ENCODE results near the gene ASIC2. TPM values are rescaled to one million over a fixed set of nuclear protein-coding genes. Genes with fewer than 3 reads are reported as not detected.

Gene ASIC2
- total RNA-seq, 1 experiment from 2014 or later, result not detected

DNA sequence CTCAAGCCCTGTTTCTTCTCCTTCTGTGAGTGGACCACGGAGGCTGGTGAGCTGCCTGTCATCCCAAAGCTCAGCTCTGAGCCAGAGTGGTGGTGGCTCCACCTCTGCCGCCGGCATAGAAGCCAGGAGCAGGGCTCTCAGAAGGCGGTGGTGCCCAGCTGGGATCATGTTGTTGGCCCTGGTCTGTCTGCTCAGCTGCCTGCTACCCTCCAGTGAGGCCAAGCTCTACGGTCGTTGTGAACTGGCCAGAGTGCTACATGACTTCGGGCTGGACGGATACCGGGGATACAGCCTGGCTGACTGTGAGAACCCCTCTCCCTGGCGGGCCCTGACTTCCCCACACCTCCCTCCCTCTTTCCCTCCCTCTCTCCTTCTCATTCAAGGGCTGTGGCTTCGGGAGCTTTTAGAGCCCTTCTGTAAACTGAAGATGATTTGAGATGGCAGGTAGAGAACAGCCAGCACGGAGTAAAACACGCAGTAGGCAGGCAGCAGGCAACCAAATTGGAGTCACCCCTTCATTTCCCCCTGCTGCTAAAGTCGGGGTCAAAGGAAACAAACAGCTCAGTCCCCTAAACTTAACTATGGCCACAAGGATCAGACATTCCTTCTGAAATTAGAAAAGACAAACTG lies 297.6 kb downstream of the ASIC2 start:
- ChIA-PET POLR2A (no interaction called here), RAD21 (ENCODE audit: low non-redundant PET in 1 of 2, low total read pairs in 2 of 2, uncharacterized antibody in 2 of 2, unreplicated experiment in 2 of 2) (no interaction called here), CTCF (interaction anchor here (1.5 to 2.1 kb wide), 2 partner anchors 43 to 212 kb away, joined by 3 to 4 read pairs; no protein-coding TSS in a partner anchor)
- no peaks in the 10 kb centered on the region for H3K79me2 ChIP-seq (ENCODE audit: insufficient read depth, low read length)
- ATAC-seq (no peak), DNase-seq (ENCODE audit: low read depth, low spot score) (no peak)
- no peaks in the 10 kb centered on the region for H3K9me2 ChIP-seq (ENCODE audit: insufficient read depth)
- no peaks in the 10 kb centered on the region for H4K20me1 ChIP-seq (ENCODE audit: insufficient read depth)
- intact Hi-C loops (cut with micrococcal nuclease), result no loop called here
- H3K9ac ChIP-seq (ENCODE audit: low read length), result no peak overlapping the region
- no peaks in the 10 kb centered on the region for H3K36me3 ChIP-seq (ENCODE audit: control insufficient read depth in 1 of 2, insufficient read depth in 2 of 2, low read length in 2 of 2)
- H3K4me1 ChIP-seq (ENCODE audit: control insufficient read depth in 1 of 2, insufficient read depth in 2 of 2, low read length in 2 of 2), result peaks cover 3 to 11% of the 10 kb centered on the region in 2 experiments; a peak in 2 of 4 replicates
- BruUV-seq (replicated peaks), result no TSS peak
- H3K4me3 ChIP-seq (replicated peaks in 1 of 2; ENCODE audit: low read depth in 1 of 2, low read length in 2 of 2), result no peak overlapping the region
- H3K27ac ChIP-seq (ENCODE audit: low read depth, low read length), result no peak overlapping the region
- no peak overlapping the region for H3K4me2 ChIP-seq (ENCODE audit: low read length)
- no peaks in the 10 kb centered on the region; the same call in 1 of the 2 replicates for H3K27me3 ChIP-seq (ENCODE audit: insufficient read depth, low read length)
- no peak for TF ChIP-seq ZFX (IDR thresholded peaks at IDR 0.05)
- TF ChIP-seq EZH2phosphoT487 (IDR thresholded peaks at IDR 0.05; ENCODE audit: borderline replicate concordance), result no peak
- TF ChIP-seq, protein P1, sequence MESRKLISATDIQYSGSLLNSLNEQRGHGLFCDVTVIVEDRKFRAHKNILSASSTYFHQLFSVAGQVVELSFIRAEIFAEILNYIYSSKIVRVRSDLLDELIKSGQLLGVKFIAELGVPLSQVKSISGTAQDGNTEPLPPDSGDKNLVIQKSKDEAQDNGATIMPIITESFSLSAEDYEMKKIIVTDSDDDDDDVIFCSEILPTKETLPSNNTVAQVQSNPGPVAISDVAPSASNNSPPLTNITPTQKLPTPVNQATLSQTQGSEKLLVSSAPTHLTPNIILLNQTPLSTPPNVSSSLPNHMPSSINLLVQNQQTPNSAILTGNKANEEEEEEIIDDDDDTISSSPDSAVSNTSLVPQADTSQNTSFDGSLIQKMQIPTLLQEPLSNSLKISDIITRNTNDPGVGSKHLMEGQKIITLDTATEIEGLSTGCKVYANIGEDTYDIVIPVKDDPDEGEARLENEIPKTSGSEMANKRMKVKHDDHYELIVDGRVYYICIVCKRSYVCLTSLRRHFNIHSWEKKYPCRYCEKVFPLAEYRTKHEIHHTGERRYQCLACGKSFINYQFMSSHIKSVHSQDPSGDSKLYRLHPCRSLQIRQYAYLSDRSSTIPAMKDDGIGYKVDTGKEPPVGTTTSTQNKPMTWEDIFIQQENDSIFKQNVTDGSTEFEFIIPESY (IDR thresholded peaks at IDR 0.05; ENCODE audit: extremely low read depth, insufficient replicate concordance, low read length), result no peak
- no peak for TF ChIP-seq EGR1 (IDR thresholded peaks at IDR 0.05; ENCODE audit: low read depth)
- TF ChIP-seq JUND (IDR thresholded peaks at IDR 0.05), result no peak
- no peak for TF ChIP-seq FOSL1 (IDR thresholded peaks at IDR 0.05; ENCODE audit: low read depth)
- TF ChIP-seq REST (IDR thresholded peaks at IDR 0.05; ENCODE audit: low read depth), result no peak
- no peak for TF ChIP-seq EZH2 (IDR thresholded peaks at IDR 0.05)
- TF ChIP-seq CBX3 (IDR thresholded peaks at IDR 0.05; ENCODE audit: low read depth), result no peak
- no peaks in the 10 kb centered on the region for H3K9me3 ChIP-seq (ENCODE audit: control insufficient read depth in 1 of 2, insufficient read depth in 1 of 2, low read depth in 1 of 2, low read length in 2 of 2)
- H2AFZ ChIP-seq (ENCODE audit: low read depth, low read length, poor library complexity, severe bottlenecking), result no peak overlapping the region
